NCI-H2081 (cell line): Measurements from ENCODE around the gene MTCL1.

Experiments
- DNase-seq, 2 experiments: peaks; one replicate each; lab custom pipeline; 2025; lab: John Stamatoyannopoulos, UW

The MTCL1 gene

GRCh38 chr18:8865934-8866333 lies 160.6 kb downstream of the MTCL1 start:
- no peak for DNase-seq

DNA sequence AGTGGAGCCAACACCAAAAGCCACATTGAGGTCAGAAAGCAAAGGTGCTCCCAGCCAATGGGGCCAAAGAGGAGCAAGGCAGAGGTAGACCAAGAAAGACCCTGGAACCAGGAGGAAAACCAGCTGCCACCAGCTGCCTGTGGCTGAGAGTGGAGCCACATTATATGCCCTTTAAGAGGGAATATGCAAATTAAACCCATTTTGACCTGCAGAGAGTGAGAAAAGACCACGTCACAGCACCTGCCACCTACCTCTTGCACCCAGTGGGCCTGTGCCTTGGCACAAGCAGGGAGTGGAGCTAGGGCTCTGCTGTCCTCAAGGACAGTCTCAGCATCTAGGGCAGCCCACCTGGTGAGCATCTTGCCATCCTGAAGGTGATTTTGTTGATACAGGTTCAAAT lies 161.3 kb downstream of the MTCL1 start:
- DNase-seq, result no peak

DNA sequence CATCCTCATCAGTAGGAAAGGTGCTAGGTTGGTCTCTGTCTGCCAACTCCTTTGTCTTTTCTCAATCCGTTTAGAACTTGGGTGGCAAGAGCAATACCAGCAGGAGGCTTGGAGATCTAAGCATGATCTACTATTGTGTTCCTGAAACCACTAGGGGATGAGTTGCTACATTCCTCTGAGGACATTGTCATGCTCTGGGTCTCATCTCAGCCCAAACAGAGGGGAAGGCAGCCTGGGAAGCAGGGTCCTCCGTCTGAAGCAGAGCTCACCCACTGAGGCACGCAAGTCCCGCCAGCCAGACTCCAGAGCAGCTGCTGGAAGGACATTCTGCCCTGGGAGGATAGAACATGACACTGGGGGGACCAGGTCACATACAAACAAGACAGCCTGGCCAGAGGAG lies 162.9 kb downstream of the MTCL1 start:
- no peak for DNase-seq

DNA sequence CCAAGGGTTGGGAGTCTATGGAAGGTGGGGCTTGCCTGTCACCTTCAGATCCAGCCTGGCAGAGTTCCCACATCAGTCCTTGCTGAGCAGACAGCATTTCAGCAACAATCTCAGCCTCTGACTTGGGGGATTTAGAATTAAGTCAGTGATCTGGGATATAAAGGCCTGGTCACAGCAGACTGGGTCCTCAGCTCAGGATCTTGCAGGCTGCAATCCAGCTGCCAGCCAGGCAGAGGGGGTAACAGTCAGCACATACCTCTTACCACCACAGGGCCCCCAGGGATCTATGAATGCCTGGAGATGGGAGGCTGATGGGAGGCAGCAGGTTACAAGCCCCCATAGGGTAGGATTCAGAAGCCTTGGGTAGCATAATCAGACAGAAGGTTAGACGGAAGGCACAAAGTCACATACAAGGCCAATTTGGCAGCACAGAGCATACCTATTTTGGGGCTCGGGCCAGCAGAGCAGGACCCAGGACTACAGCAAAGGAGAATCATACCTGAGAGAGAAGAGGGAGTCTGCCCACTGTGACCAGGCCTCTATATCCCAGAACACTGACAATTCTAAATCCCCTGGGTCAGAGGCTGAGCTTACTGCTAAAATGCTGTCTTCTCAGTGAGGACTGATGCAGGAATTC lies 163.5 kb downstream of the MTCL1 start:
- DNase-seq, result no peak

- no peak for DNase-seq
Measured at GRCh38 chr18:8869696-8870095, 164.3 kb downstream of the MTCL1 start.

DNA sequence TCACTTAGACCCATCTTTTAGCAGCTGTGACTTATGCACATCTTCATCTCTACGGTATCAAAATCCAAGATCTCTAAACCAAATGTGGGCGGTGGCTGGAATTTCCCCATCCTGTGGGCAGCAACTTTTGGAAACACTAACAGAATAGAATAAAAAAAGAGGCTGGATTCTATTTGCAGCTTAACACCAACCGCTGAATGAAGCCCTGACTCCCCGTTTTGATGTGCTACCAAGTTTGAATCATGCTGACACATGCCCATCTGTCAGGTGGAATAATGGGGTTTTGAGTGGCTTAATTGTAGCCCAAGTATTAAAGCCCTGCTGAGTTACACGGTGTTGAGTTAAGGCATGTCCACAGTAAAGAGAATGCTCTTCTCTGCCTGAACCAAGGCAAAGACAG lies 165.2 kb downstream of the MTCL1 start:
- DNase-seq, result no peak

DNA sequence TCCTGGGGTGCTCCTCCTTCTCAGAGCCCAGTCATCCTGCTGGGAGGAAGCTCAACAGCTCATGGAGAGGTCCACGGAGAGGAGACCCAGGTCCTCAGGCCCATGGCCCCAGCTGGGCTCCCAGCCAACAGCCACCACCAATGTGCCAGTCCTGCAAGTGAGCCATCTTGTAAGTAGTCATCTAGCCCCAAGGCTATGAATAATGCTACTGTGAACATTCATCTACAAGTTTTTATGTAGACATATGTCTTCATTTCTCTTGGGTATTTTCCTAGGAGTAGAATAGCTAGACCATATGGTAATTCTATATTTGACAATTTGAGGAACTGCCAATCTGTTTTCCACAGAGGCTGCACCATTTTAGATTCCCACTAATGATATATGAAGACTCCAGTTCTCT lies 166.1 kb downstream of the MTCL1 start:
- DNase-seq, result no peak

- DNase-seq, result no peak
Measured at GRCh38 chr18:8874872-8875271, 169.5 kb downstream of the MTCL1 start.

DNA sequence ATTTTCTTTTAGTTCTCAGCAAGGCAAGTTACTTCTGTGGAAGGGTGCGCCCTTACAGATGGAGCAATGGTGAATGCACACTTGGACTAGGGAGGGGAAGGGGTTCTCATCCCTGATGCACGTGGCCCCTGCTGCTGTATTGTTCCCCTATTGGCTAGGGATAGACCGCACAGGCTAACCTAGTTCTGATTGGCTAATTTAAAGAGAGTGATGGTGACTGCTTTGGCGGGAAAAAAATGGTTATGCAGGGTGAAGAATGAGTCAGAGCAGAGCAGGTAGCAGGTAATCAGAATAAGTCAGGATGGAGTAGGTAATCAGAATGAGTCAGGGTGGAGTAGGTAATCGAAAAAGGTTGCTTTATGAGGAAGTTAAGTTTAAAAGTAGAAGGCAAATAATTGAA lies 171.5 kb downstream of the MTCL1 start:
- DNase-seq, result no peak

DNA sequence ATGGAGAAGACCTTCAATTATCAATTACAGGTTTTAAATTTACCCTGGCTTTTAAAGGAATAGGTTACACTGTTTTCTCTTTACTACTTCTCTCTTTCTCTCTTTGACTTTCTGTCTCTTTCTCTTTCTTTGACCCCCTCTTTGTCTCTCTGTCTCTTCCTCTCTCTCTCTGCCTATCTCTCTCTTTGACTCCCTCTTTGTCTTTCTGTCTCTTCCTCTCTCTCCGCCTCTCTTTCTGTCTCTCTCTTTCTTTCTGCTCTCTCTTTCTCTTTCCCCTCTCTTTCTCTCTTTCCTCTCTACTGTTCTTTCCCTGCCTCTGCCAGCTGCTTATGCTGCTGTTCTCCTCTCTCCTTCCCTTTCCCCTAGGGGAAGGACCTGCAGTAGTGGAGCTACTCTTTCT lies 175.7 kb downstream of the MTCL1 start:
- no peak for DNase-seq
